SK-N-SH treated with all-trans-retinoic acid at 6 μM for 48 hours (cell line): Measurements from ENCODE around the gene MAML2.

Experiments
- ATAC-seq: fragments of 200-7000 bp; cut with Tn5 transposase; 3 replicates; pipeline ENCODE4 v1.9.1; 2020; ENCODE audit warnings: mild to moderate bottlenecking, moderate library complexity
- ARNTL ChIP-seq: fragments of 450-650 bp; formaldehyde crosslinking; IDR thresholded peaks from 2 replicates; pipeline ENCODE4 v1.5.0; 2020; ENCODE audit warnings: low read depth, mild to moderate bottlenecking, moderate library complexity, borderline replicate concordance
- BACH2 ChIP-seq: fragments of 250-450 bp; sonication (Bioruptor Pico); IDR thresholded peaks from 2 replicates; pipeline ENCODE4 v1.9.0; 2021; ENCODE audit warnings: mild to moderate bottlenecking, borderline replicate concordance
- CSDC2 ChIP-seq: fragments of 250-450 bp; sonication (Bioruptor Pico); IDR thresholded peaks from 2 replicates; pipeline ENCODE4 v1.5.0; 2020; ENCODE audit warnings: mild to moderate bottlenecking, moderate library complexity
- GLIS3 ChIP-seq: fragments of 250-450 bp; sonication (Bioruptor Pico); IDR thresholded peaks from 2 replicates; pipeline ENCODE4 v1.5.0; 2020; ENCODE audit warnings: mild to moderate bottlenecking, moderate library complexity
- ISL1 ChIP-seq: fragments of 250-450 bp; sonication (Bioruptor Pico); IDR thresholded peaks from 2 replicates; pipeline ENCODE4 v2.1.2; 2022; ENCODE audit warnings: mild to moderate bottlenecking, moderate library complexity
- OSR1 ChIP-seq: fragments of 250-450 bp; sonication (Bioruptor Pico); IDR thresholded peaks from 2 replicates; pipeline ENCODE4 v1.8.0; 2022; ENCODE audit warnings: moderate library complexity, mild to moderate bottlenecking, inconsistent platforms
- PPARA ChIP-seq: fragments of 250-450 bp; sonication (Bioruptor Pico); IDR thresholded peaks from 2 replicates; pipeline ENCODE4 v1.5.0; 2020; ENCODE audit warnings: mild to moderate bottlenecking, borderline replicate concordance
- RARB ChIP-seq: fragments of 250-450 bp; sonication (Bioruptor Pico); IDR thresholded peaks from 2 replicates; pipeline ENCODE4 v1.8.0; 2021; ENCODE audit warnings: mild to moderate bottlenecking, moderate library complexity
- SNAI2 ChIP-seq: fragments of 250-450 bp; sonication (Bioruptor Pico); IDR thresholded peaks from 2 replicates; pipeline ENCODE4 v1.5.0; 2020; ENCODE audit warnings: mild to moderate bottlenecking, moderate library complexity
- TCF4 ChIP-seq: fragments of 250-450 bp; sonication (Bioruptor Pico); IDR thresholded peaks from 2 replicates; pipeline ENCODE4 v1.8.0; 2021; ENCODE audit warnings: mild to moderate bottlenecking, moderate library complexity, borderline replicate concordance
- TOX ChIP-seq: fragments of 250-450 bp; sonication (Bioruptor Pico); IDR thresholded peaks from 2 replicates; pipeline ENCODE4 v1.8.0; 2021; ENCODE audit warnings: mild to moderate bottlenecking, moderate library complexity, borderline replicate concordance
- ZC3H10 ChIP-seq: fragments of 250-450 bp; sonication (Bioruptor Pico); IDR thresholded peaks from 2 replicates; pipeline ENCODE4 v1.5.1; 2021; ENCODE audit warnings: mild to moderate bottlenecking, moderate library complexity
- ZFP3 ChIP-seq: fragments of 250-450 bp; sonication (Bioruptor Pico); IDR thresholded peaks from 2 replicates; pipeline ENCODE4 v1.5.0; 2020; ENCODE audit warnings: mild to moderate bottlenecking, moderate library complexity
- ZFP30 ChIP-seq: fragments of 450-650 bp; formaldehyde crosslinking; IDR thresholded peaks from 2 replicates; pipeline ENCODE4 v1.5.0; 2022; ENCODE audit warnings: mild to moderate bottlenecking, moderate library complexity
- ZNF565 ChIP-seq: fragments of 450-650 bp; formaldehyde crosslinking; conservative IDR thresholded peaks from 2 replicates; pipeline ENCODE4 v1.5.0; 2020; ENCODE audit warnings: low read depth, mild to moderate bottlenecking, moderate library complexity
- TF ChIP-seq, protein P1 (sequence below): fragments of 250-450 bp; sonication (Bioruptor Pico); IDR thresholded peaks from 2 replicates; pipeline ENCODE4 v1.8.0; 2020; ENCODE audit warnings: mild to moderate bottlenecking, moderate library complexity, borderline replicate concordance
- TF ChIP-seq, protein P2 (sequence below): fragments of 250-450 bp; sonication (Bioruptor Pico); IDR thresholded peaks from 2 replicates; pipeline ENCODE4 v1.5.0; 2020; ENCODE audit warnings: mild to moderate bottlenecking, moderate library complexity
- TF ChIP-seq, protein P3 (sequence below): fragments of 250-450 bp; sonication (Bioruptor Pico); IDR thresholded peaks from 2 replicates; pipeline ENCODE4 v1.5.1; 2021; ENCODE audit warnings: mild to moderate bottlenecking, moderate library complexity
- TF ChIP-seq, protein P4 (sequence below): fragments of 250-450 bp; sonication (Bioruptor Pico); IDR thresholded peaks from 2 replicates; pipeline ENCODE4 v1.8.0; 2021; ENCODE audit warnings: low read depth, mild to moderate bottlenecking, moderate library complexity, borderline replicate concordance
- TF ChIP-seq, protein P5 (sequence below): fragments of 250-450 bp; sonication (Bioruptor Pico); IDR thresholded peaks from 2 replicates; pipeline ENCODE4 v1.5.1; 2020; ENCODE audit warnings: low read depth, mild to moderate bottlenecking, moderate library complexity

The MAML2 gene

DNA sequence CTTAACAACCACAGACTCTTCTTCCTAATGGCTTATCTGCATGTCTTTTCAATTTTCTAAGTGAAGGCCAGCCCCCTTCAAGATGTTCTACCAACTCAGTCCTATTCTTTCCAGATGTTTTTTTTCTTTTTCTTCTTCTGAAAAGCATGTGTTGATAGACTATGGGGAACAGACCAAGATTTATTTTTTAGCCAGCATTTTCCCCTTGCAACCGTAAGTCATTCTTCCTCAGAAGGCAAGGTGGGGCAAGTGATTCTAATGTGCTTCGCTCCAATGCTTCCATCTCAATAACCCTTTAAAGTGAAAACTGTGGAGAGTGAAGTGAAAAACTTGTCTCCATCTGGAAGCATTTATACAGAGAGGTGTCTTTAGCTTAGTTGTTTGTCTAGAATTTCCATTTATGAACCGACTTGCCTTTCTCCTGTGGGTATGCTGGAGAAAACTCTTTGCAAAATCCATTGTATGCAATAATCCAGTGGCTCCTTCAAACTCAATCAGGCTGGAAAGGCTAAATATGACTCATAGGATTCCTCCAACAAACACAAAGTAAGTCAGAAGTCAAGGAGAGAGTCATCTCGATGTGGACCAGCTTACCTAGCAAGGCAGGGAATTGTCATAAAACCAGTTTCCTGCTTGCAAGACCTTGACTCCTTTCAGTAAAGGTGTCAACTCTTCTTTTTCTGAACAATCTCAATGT lies 83.7 kb downstream of the MAML2 start:
- TF ChIP-seq ZC3H10 (CRISPR knock-in tag), result no peak
- TF ChIP-seq RARB (CRISPR knock-in tag), result no peak
- no peak for TF ChIP-seq ZFP30
- no peak for TF ChIP-seq GLIS3
- TF ChIP-seq, protein P1, sequence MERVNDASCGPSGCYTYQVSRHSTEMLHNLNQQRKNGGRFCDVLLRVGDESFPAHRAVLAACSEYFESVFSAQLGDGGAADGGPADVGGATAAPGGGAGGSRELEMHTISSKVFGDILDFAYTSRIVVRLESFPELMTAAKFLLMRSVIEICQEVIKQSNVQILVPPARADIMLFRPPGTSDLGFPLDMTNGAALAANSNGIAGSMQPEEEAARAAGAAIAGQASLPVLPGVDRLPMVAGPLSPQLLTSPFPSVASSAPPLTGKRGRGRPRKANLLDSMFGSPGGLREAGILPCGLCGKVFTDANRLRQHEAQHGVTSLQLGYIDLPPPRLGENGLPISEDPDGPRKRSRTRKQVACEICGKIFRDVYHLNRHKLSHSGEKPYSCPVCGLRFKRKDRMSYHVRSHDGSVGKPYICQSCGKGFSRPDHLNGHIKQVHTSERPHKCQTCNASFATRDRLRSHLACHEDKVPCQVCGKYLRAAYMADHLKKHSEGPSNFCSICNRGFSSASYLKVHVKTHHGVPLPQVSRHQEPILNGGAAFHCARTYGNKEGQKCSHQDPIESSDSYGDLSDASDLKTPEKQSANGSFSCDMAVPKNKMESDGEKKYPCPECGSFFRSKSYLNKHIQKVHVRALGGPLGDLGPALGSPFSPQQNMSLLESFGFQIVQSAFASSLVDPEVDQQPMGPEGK (CRISPR knock-in tag), result no peak
- ATAC-seq, result peak; percentile 71

DNA sequence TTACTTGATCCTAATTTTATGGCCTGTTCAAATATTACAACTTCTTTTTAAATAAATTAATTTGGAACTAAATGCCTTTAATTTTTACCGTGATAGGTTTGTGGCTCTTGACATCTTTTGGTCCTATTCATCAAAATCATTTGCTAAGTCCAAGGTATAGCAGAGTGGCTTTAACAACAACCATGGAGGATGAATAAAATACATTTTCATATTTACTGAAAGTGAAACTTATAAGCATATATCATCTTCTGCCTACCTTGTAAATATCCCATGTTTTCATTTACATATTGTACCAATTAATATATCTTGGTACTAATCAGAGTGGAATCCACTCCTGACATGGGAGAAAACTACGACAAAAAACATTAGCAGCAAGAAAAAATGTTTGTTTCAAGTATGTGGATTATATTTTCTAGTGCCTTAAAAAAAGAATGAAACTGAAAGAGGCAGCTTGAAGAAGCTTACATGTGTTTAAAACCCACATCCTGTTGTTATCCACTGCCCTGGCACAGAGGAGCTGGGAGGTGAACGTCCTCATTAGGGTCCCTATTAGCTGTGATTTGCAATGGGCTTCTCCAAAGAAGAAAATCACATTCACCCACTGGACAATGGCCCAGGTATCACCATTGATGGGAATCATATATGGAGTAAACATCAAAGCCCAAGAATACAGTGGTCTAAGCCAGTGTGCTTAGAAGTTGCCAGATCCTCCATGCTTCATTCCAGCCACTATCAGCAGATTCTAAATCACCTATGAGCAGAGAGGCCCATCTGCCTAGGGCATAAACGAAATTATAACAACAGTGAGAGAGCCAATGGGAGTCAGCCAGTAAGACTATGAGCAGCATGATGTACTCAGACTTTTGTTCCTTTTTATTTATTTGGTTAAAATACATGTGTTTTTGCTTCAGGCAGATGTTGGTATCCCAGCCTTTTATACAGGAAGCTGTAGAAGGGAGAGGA lies 84.7 kb downstream of the MAML2 start:
- no peak for TF ChIP-seq SNAI2 (CRISPR knock-in tag)
- TF ChIP-seq RARB (CRISPR knock-in tag), result no peak
- TF ChIP-seq PPARA (CRISPR knock-in tag), result no peak
- TF ChIP-seq TOX (CRISPR knock-in tag), result no peak
- TF ChIP-seq, protein P2, sequence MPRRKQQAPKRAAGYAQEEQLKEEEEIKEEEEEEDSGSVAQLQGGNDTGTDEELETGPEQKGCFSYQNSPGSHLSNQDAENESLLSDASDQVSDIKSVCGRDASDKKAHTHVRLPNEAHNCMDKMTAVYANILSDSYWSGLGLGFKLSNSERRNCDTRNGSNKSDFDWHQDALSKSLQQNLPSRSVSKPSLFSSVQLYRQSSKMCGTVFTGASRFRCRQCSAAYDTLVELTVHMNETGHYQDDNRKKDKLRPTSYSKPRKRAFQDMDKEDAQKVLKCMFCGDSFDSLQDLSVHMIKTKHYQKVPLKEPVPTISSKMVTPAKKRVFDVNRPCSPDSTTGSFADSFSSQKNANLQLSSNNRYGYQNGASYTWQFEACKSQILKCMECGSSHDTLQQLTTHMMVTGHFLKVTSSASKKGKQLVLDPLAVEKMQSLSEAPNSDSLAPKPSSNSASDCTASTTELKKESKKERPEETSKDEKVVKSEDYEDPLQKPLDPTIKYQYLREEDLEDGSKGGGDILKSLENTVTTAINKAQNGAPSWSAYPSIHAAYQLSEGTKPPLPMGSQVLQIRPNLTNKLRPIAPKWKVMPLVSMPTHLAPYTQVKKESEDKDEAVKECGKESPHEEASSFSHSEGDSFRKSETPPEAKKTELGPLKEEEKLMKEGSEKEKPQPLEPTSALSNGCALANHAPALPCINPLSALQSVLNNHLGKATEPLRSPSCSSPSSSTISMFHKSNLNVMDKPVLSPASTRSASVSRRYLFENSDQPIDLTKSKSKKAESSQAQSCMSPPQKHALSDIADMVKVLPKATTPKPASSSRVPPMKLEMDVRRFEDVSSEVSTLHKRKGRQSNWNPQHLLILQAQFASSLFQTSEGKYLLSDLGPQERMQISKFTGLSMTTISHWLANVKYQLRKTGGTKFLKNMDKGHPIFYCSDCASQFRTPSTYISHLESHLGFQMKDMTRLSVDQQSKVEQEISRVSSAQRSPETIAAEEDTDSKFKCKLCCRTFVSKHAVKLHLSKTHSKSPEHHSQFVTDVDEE (CRISPR knock-in tag), result no peak
- TF ChIP-seq ZNF565, result no peak
- TF ChIP-seq, protein P1 (CRISPR knock-in tag), result no peak
- TF ChIP-seq OSR1 (CRISPR knock-in tag), result no peak
- TF ChIP-seq, protein P3, sequence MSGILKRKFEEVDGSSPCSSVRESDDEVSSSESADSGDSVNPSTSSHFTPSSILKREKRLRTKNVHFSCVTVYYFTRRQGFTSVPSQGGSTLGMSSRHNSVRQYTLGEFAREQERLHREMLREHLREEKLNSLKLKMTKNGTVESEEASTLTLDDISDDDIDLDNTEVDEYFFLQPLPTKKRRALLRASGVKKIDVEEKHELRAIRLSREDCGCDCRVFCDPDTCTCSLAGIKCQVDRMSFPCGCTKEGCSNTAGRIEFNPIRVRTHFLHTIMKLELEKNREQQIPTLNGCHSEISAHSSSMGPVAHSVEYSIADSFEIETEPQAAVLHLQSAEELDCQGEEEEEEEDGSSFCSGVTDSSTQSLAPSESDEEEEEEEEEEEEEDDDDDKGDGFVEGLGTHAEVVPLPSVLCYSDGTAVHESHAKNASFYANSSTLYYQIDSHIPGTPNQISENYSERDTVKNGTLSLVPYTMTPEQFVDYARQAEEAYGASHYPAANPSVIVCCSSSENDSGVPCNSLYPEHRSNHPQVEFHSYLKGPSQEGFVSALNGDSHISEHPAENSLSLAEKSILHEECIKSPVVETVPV (CRISPR knock-in tag), result no peak
- TF ChIP-seq ARNTL (CRISPR knock-in tag), result no peak
- TF ChIP-seq, protein P4, sequence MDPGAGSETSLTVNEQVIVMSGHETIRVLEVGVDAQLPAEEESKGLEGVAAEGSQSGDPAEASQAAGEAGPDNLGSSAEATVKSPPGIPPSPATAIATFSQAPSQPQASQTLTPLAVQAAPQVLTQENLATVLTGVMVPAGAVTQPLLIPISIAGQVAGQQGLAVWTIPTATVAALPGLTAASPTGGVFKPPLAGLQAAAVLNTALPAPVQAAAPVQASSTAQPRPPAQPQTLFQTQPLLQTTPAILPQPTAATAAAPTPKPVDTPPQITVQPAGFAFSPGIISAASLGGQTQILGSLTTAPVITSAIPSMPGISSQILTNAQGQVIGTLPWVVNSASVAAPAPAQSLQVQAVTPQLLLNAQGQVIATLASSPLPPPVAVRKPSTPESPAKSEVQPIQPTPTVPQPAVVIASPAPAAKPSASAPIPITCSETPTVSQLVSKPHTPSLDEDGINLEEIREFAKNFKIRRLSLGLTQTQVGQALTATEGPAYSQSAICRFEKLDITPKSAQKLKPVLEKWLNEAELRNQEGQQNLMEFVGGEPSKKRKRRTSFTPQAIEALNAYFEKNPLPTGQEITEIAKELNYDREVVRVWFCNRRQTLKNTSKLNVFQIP, result no peak
- TF ChIP-seq CSDC2 (CRISPR knock-in tag), result no peak
- TF ChIP-seq TCF4 (CRISPR knock-in tag), result no peak
- TF ChIP-seq, protein P5, sequence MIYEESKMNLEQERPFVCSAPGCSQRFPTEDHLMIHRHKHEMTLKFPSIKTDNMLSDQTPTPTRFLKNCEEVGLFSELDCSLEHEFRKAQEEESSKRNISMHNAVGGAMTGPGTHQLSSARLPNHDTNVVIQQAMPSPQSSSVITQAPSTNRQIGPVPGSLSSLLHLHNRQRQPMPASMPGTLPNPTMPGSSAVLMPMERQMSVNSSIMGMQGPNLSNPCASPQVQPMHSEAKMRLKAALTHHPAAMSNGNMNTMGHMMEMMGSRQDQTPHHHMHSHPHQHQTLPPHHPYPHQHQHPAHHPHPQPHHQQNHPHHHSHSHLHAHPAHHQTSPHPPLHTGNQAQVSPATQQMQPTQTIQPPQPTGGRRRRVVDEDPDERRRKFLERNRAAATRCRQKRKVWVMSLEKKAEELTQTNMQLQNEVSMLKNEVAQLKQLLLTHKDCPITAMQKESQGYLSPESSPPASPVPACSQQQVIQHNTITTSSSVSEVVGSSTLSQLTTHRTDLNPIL (CRISPR knock-in tag), result no peak
- TF ChIP-seq BACH2 (CRISPR knock-in tag), result no peak
- TF ChIP-seq ZC3H10 (CRISPR knock-in tag), result no peak
- no peak for TF ChIP-seq ISL1 (CRISPR knock-in tag)
- TF ChIP-seq ZFP3 (CRISPR knock-in tag), result no peak
- peak; percentile 30 for ATAC-seq
